NCI-H2227 (cell line): ENCODE results near the gene DST.

Experiments used
- DNase-seq: peaks from one replicate; lab custom pipeline; 2025; ENCODE audit not compliant: unreplicated experiment; lab: John Stamatoyannopoulos, UW

Gene DST

GRCh38 chr6:56488281-56488680 lies 154.4 kb downstream of the DST start:
- DNase-seq, result no peak

- DNase-seq, result no peak
These were observed 156.0 kb downstream of the DST start for GRCh38 chr6:56486681-56487080.

- DNase-seq, result no peak
These were observed 158.0 kb downstream of the DST start for GRCh38 chr6:56484669-56485068.

GRCh38 chr6:56483929-56484328 lies 158.8 kb downstream of the DST start:
- DNase-seq, result no peak

- DNase-seq, result no peak
These were observed 160.2 kb downstream of the DST start for GRCh38 chr6:56482525-56482924.

GRCh38 chr6:56481957-56482356 lies 160.7 kb downstream of the DST start:
- no peak for DNase-seq

GRCh38 chr6:56480654-56481337 lies 161.9 kb downstream of the DST start:
- DNase-seq, result no peak

- no peak for DNase-seq
These were observed 162.4 kb downstream of the DST start for GRCh38 chr6:56480246-56480645.

GRCh38 chr6:56479381-56479780 lies 163.3 kb downstream of the DST start:
- no peak for DNase-seq

GRCh38 chr6:56478202-56478601 lies 164.5 kb downstream of the DST start:
- DNase-seq, result no peak

- no peak for DNase-seq
These were observed 165.4 kb downstream of the DST start for GRCh38 chr6:56477241-56477640.

GRCh38 chr6:56475736-56476457 lies 166.8 kb downstream of the DST start:
- DNase-seq, result no peak

GRCh38 chr6:56474532-56474931 lies 168.2 kb downstream of the DST start:
- DNase-seq, result no peak

GRCh38 chr6:56463443-56463842 lies 179.2 kb downstream of the DST start:
- DNase-seq, result no peak

- DNase-seq, result no peak
These were observed 183.5 kb downstream of the DST start for GRCh38 chr6:56459030-56459805.

- no peak for DNase-seq
These were observed 184.3 kb downstream of the DST start for GRCh38 chr6:56458324-56458884.

GRCh38 chr6:56456785-56457184 lies 185.9 kb downstream of the DST start:
- no peak for DNase-seq

- DNase-seq, result no peak
These were observed 191.6 kb downstream of the DST start for GRCh38 chr6:56450882-56451739.

- no peak for DNase-seq
These were observed 192.3 kb downstream of the DST start for GRCh38 chr6:56450376-56450775.

GRCh38 chr6:56448046-56448445 lies 194.6 kb downstream of the DST start:
- DNase-seq, result no peak

GRCh38 chr6:56445818-56446217 lies 196.9 kb downstream of the DST start:
- no peak for DNase-seq
